GM12892 (cell line): ENCODE measurements around the gene KRTDAP.

ENCODE experiments used
- DNase-seq: peaks from one replicate; pipeline ENCODE4 v3.0.0; 2011; ENCODE audit not compliant: insufficient read length
- FAIRE-seq: peaks from 2 replicates; lab custom pipeline; 2011; peaks lifted over from hg19 to GRCh38; lab: Jason Lieb, UNC
- POLR2A ChIP-seq: IDR thresholded peaks from 2 replicates; pipeline ENCODE4 v1.6.1; 2011; ENCODE audit warnings: low read depth, low read length, control low read depth
- POLR2AphosphoS5 ChIP-seq: IDR thresholded peaks from 2 replicates; pipeline ENCODE4 v1.6.1; 2011; ENCODE audit warnings: low read depth, low read length, control low read depth
- TAF1 ChIP-seq: IDR thresholded peaks from 2 replicates; pipeline ENCODE4 v1.6.1; 2011; ENCODE audit warnings: low read depth, mild to moderate bottlenecking, control low read depth, low read length, borderline replicate concordance

KRTDAP gene

DNA sequence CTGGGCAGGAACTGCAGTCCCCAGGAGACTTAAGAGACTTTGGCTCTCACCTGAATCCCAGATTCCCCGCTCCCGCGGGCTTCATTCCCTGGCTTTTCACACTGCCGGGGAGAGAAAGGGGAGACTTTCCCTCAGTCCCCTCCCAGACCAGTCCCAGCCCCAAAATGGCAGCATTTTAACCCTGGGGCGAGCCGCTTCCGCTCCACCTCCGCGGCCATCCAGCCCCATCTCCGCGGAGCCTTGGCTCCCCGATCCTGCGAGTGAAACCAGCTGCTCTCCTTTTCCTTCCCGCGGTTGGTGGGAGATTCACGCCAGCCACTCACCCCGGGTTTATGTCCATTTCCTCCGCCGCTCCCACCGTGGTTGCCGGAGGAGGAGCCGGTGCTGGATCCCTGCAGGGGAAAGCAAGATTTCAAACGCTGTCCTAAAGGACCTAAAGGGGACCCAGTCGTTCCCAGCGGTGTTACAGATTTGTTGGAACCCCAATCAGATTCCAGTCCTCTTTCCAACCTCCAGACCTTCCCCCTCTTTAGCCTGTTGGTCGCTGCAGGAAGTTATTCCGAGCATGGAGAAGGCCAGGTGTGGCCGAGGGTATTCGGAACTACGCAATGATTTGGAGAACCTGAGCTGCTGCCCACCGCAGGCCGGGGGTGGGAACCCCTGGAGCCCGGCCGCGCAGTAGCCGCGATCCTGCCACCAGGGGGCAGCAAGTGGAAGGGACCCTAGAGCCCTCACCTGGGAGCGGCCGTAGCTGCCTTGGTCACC, 19.8 kb upstream of the KRTDAP start:
- peak; percentile 94 for DNase-seq
- peak; percentile 45; the same call in 1 of the 2 replicates for TF ChIP-seq POLR2A
- peak; percentile 82 for TF ChIP-seq TAF1
- TF ChIP-seq POLR2AphosphoS5 = no peak
- peak; percentile 93 for FAIRE-seq

DNA sequence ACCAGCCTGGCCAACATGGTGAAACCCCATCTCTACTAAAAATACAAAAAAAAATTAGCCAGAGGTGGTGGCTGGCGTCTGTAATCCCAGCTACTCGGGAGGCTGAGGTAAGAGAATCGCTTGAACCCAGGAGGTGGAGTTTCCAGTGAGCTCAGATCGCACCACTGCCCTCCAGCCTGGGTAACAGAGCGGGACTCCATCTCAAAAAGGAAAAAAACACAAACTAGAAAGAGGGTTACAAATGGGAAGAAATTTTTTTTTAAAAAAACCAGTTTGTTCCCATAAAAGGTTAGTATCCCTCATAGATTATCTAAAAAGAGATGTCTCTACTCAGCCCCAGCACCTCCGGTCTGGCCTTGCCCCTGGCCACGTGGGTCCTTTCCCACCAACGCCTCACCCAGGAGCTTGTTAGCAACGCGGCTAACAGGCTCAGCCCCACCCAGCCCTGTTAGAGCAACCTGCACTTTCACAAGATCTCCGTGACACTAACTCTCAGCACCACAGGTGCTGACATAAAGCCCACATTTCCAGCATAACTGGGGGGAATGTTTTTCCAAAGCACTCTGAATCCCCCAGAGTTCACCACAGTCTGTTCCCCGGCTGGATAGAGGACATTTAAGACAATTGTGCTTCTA, 18.9 kb upstream of the KRTDAP start:
- peak; percentile 84 for FAIRE-seq
- TF ChIP-seq TAF1 (no peak), POLR2A (peak; percentile 43; the same call in 1 of the 2 replicates)
- DNase-seq = peak; percentile 58

DNA sequence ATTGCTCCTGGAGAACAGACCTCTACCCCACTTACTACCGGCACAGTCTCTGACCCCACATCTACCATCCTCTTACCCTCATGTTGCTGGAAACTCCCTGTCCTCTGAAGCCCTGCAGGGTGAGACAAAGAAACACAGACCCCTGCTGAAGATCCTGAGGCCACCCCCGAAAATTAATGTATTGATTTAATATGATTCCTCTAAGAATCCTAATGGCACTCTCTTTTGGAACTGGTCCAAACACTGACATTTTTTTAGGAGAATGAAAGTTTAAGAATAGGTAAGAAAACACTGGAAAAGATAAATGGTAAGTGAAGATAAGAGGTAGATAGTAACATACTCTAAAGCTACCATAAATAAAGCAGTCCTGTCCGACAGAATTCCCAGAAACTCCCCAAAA, 17.9 kb upstream of the KRTDAP start:
- no peak for DNase-seq
- FAIRE-seq = no peak
- no peak for TF ChIP-seq POLR2A

DNA sequence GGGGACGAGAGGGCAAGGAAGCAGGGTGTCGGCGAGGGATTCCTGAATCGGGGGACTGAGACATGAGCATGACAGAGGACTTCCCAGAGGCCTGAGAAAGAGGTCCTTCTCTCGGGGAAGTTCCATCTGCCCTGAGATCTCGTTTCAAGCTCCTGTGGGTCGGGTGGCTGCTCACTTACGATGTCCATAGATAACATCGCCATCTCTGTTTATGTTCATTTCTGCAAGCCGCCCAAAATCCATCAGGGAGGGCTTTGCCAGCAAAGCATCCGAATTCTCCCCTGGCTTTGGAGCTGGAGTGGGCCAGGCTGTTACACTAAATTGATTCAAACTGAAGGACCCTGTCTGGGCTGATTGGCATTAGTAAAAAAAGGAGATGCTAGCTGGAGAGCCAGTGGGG, 17.3 kb upstream of the KRTDAP start:
- TF ChIP-seq POLR2A = no peak
- TF ChIP-seq TAF1 = no peak
- no peak for TF ChIP-seq POLR2AphosphoS5
- FAIRE-seq (peak; percentile 60), DNase-seq (no peak)

DNA sequence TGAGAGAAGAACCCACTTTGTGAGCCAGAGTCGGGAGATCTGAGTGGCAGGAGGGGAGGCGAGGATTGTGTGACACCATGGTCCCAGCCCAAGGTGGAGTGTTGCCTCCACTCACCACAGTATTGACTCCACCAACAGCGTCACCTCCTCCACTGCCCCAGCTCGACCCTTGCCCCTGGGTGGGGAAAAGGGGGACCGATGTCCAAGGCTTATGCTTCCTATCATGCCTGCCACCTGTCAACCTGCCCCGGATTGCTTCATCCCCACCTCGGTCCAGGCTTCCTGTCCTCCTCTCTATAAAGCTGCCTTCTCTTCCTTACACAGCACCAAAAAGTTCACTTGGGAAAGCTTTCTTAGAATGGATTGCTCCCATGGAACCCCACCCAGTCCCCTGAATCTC, 15.7 kb upstream of the KRTDAP start:
- FAIRE-seq (no peak), DNase-seq (no peak)
- no peak for TF ChIP-seq TAF1
- no peak for TF ChIP-seq POLR2A
- no peak for TF ChIP-seq POLR2AphosphoS5

DNA sequence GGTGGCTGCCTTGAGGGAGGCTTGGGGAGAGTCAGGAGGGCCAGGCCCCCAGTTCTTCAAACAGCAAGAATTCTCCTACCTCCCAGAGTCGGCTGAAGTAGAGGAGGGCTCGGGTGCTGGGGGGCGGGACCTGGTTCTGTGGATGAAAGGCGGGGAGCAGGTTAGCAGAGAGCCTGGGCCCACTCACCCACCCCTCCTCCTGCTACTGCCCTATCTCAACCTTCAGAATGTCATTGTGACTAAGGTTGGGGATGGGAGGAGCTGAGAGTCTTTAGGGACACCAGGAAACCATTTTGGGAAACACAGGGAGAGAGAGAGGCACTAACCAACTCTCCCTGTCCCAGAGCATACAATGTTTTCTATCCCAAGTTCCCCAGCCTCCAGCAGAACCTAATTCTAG, 12.5 kb upstream of the KRTDAP start:
- FAIRE-seq = no peak
- no peak for DNase-seq
- no peak for TF ChIP-seq POLR2A
- no peak for TF ChIP-seq POLR2AphosphoS5
- no peak for TF ChIP-seq TAF1

DNA sequence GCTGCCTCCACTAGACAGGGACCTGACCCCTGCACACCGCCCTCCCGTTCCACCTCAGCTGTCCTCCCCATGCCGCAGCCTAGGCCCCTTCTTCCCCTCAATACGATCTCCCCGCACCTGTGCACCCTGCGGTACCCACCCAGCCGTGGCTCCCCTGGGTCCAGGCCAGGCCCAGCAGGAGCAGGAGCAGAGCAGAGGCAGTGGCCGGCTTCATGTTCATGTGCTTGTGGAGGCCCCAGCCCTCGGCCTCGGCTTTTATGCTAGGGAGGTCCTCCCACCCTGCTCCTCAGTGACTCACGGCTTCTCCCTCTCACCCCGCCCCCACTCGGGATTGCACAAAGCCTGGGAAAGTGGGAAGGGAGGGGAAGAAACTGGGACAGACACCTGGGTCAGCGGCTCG, 11.4 kb upstream of the KRTDAP start:
- DNase-seq = no peak
- TF ChIP-seq TAF1 (no peak), POLR2A (no peak), POLR2AphosphoS5 (no peak)
- no peak for FAIRE-seq

DNA sequence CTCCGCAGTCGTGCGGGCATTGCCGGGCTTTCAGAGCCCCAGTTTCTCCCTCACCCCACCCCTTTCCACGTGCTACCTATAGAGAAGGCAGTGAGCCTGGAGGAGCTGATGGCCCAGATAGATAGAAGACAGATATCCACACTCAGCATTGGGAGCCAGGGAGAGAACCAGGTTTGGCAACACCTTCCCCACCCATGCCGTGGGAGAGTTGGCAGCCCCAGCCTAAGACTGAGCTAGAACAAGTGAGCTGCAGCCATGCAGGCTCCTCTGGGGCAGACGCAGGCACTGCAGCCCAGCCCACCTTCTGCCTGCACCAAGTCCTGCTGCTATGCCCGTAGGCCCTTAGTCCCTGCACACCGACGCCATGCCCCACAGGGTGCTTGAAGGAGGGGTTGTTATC, 10.3 kb upstream of the KRTDAP start:
- DNase-seq (no peak), FAIRE-seq (no peak)
- TF ChIP-seq POLR2AphosphoS5 (no peak), POLR2A (no peak), TAF1 (no peak)

DNA sequence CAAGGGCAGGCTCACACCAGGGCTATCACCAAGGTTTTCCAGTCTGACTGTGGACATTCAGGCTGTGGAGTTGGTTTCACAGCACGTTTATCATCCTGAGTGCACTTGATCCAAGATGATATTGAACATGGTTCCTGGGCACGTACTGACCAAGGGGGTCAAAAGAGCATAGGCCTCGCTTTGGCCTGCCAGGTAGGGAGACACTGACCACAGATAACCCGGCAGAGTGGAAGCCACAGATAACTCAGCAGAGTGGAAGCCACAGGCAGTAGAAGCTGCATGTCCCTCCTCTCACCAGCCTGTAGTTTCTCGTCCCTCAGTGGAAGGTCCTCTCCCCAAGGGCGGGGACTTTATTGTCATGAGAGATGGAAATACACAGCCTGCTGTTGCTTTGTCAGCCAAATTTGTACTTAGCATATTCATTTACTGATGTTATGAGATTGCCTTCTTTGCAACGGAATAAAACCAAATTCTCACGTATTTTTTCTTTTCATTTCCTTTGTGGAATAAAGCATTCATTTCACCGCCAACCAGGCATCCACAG, 8.8 kb upstream of the KRTDAP start:
- no peak for DNase-seq
- FAIRE-seq = no peak
- TF ChIP-seq TAF1 (no peak), POLR2AphosphoS5 (no peak), POLR2A (no peak)

DNA sequence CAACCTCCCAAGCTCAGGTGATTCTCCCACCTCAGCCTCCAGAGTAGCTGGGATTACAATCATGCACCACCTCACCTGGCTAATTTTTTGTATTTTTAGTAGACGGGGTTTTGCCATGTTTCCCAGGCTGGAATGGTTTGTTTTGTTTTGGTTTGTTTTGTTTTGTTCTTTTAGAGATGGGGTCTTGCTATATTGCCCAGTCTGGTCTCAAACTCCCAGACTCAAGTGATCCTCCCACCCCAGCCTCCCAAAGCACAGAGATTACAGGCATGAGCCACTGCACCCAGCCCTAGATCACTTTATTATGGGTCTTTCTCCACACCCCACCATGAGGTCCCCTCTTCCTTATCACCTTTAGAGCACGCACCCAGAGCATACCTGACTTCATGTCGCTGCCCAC, 8.0 kb upstream of the KRTDAP start:
- no peak for DNase-seq
- no peak for FAIRE-seq
- no peak for TF ChIP-seq POLR2A
- no peak for TF ChIP-seq POLR2AphosphoS5
- no peak for TF ChIP-seq TAF1

DNA sequence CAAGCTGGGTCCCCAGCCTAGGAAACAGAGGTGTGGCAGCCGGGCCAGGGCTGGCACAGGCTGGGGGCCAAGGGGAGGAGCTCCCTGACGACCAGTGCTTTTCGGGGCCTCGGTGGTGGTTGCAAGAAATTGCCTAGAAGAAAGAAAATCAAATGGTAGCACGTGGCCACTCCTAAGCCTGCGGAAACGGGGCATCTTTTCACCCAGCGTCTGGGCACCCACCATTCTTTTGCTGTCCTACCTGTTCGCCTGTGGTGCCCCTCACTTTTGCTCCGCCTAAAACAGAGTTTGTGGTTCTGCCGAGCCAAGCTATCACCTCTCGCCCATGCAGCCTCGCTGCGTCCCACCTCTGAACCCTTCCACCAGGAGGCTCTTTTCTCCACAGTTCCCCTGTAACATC, 7.1 kb upstream of the KRTDAP start:
- TF ChIP-seq POLR2A (no peak), POLR2AphosphoS5 (no peak), TAF1 (no peak)
- FAIRE-seq (no peak), DNase-seq (no peak)
